Right ventricle myocardium inferior (tissue), 1 donor: ENCODE measurements around the gene SLC17A1. TPM values are rescaled to one million over a fixed set of nuclear protein-coding genes. Genes with fewer than 3 reads are reported as not detected.
A peak's percentile ranks its signal among the peaks of the same experiment; 100 is the strongest.
"Not testable (repeated sequence)": the region's sequence is repeated elsewhere in the genome, so short reads cannot be mapped to it uniquely, and the experiment has no call there.

Source experiments
- ATAC-seq: fragments of 200-7000 bp; cut with Tn5 transposase; one replicate; pipeline ENCODE4 v1.9.1; 2020; ENCODE audit warnings: mild to moderate bottlenecking, moderate library complexity
- DNase-seq: peaks from one replicate; pipeline ENCODE4 v3.0.0; 2021; ENCODE audit errors: missing footprints
- intact Hi-C: fragments of 100-400 bp; cut with DNase I; formaldehyde crosslinking; loops from one replicate; pipeline ENCODE4 v1.11.0; 2022
- total RNA-seq: library from RNA; stranded (reverse); fragmentation: NEBNext Ultra II Directional; extraction: Animal tissue kit (Norgen Biotek cat#: 25700); gene quantifications from one replicate; pipeline ENCODE4 v1.2.1, GENCODE V29; 2021
- donor health status: DM: no; HTN: yes; CAD: no; lungs with severe emphysema.

Gene SLC17A1
- total RNA-seq, 1 donor from 2014 or later = not detected

GRCh38 chr6:25777856-25778649 lies 53.8 kb downstream of the SLC17A1 start:
- ATAC-seq (no peak), DNase-seq (no peak)
- intact Hi-C loops = no loop called here

- DNase-seq = no peak
- intact Hi-C loops = no loop called here
Observed at GRCh38 chr6:25777031-25777430, 54.8 kb downstream of the SLC17A1 start.

GRCh38 chr6:25774120-25774715 lies 57.6 kb downstream of the SLC17A1 start:
- no peak for ATAC-seq
- no peak for DNase-seq
- intact Hi-C loops = no loop called here

More at GRCh38 chr6:25777031-25777430, 54.8 kb downstream of the SLC17A1 start:
- no peak for ATAC-seq

GRCh38 chr6:25769983-25770382 lies 61.9 kb downstream of the SLC17A1 start:
- intact Hi-C loops = no loop called here

GRCh38 chr6:25768566-25768965 lies 63.3 kb downstream of the SLC17A1 start:
- intact Hi-C loops = no loop called here
- DNase-seq = no peak
- ATAC-seq = no peak

More at GRCh38 chr6:25769983-25770382, 61.9 kb downstream of the SLC17A1 start:
- ATAC-seq (no peak), DNase-seq (no peak)

DNA sequence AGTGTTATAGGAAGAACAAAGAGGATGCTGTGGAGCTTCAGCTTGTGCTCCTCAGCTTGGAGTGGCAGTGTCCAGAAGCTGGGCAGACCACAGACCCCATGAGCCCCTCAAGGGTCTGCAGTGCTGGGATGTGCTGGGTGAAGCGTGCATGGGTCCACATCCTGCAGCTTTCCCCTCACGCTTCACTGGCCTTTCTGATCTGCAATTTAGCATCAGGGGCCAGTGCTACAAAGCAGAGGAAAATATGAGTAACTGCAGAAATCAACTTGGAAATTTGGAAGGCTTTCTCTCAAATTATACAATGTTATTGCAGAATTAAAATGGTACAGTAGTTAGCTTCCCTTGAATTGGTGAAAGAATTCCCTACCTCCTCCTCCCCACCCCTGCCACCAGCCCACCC lies 67.2 kb downstream of the SLC17A1 start:
- intact Hi-C loops = no loop called here
- ATAC-seq = no peak
- DNase-seq = no peak

- peak; percentile 40 for DNase-seq
- intact Hi-C loops = no loop called here
- no peak for ATAC-seq
Observed at GRCh38 chr6:25757936-25758642, 73.8 kb downstream of the SLC17A1 start.

- ATAC-seq (no peak), DNase-seq (no peak)
- intact Hi-C loops = no loop called here
Observed at GRCh38 chr6:25756382-25757363, 75.2 kb downstream of the SLC17A1 start.

DNA sequence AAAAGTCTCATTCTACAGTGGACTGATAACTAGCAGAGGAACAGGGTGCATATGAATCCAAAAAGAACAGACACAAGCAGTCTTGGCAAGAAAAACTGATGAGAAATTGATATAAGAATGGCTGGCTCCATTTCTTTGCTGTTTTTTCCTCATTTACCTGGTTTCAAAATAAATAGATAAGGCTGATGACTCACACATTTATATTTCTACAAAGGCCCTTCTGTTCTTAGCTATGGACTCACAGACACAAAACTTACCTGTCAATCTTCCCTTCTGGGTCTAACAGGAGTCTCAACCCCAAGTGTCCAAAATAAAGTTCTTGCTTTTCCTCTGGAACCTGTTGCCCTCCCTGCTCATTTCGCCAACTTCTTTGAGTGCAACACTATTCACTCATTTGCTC lies 76.4 kb downstream of the SLC17A1 start:
- intact Hi-C loops = no loop called here
- DNase-seq (no peak), ATAC-seq (no peak)

GRCh38 chr6:25754535-25754934 lies 77.3 kb downstream of the SLC17A1 start, which contains the start of gene SLC17A4:
TSS of gene SLC17A4 (plus strand) at chr6:25754742. CDS start at chr6:25761963, 7,221 bp downstream.
- DNase-seq (no peak), ATAC-seq (no peak)
- intact Hi-C loops = no loop called here

DNA sequence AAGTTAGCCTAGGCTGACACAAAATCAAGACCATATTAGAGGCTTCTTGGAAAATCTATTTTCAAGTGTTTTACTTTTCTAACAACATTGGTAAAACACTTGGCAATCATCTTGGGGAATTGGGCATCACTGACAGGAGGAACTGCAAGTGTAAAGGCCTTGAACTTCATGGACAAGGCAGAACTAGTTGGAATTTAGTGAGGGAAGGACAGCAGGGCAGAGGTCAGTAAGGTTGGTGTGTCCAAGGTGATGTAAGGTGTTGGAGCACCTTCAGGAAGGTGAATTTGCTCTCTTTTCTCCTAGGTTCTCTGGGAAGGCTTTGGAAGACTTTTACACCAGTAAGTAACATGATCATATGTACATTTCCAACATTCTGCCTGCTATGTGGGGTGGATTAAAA lies 78.8 kb downstream of the SLC17A1 start:
- intact Hi-C loops = no loop called here
- ATAC-seq (no peak), DNase-seq (no peak)

- ATAC-seq = no peak
Observed at GRCh38 chr6:25750906-25751305, 80.9 kb downstream of the SLC17A1 start.

GRCh38 chr6:25749837-25750236 lies 82.0 kb downstream of the SLC17A1 start:
- intact Hi-C loops = no loop called here
- ATAC-seq (no peak), DNase-seq (no peak)

More at GRCh38 chr6:25750906-25751305, 80.9 kb downstream of the SLC17A1 start:
- intact Hi-C loops = no loop called here
- DNase-seq = no peak

DNA sequence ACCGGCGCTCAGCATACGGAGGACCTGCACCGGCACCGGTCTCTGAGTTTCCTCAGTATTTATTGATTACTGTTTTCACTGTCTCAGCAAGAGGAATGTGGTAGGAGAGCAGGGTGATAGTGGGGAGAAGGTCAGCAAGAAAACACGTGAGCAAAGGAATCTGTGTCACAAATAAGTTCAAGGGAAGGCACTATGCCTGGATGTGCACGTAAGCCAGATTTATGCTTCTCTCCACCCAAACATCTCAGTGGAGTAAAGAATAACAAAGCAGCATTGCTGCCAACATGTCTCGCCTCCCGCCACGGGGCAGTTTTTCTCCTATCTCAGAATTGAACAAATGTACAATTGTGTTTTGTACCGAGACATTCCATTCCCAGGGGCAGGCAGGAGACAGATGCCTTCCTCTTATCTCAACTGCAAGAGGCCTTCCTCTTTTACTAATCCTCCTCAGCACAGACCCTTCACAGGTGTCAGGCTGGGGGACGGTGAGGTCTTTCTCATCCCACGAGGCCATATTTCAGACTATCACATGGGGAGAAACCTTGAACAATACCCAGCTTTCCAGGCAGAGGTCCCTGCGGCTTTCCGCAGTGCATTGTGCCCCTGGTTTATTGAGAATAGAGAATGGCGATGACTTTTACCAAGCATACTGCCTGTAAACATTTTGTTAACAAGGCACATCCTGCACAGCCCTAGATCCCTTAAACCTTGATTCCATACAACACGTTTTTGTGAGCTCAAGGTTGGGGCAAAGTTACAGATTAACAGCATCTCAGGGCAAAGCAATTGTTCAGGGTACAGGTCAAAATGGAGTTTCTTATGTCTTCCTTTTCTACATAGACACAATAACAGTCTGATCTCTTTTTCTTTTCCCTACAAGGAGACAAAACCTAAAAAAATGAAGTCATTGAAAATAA lies 83.0 kb downstream of the SLC17A1 start:
- ATAC-seq, intact Hi-C loops, DNase-seq: not testable (repeated sequence)

DNA sequence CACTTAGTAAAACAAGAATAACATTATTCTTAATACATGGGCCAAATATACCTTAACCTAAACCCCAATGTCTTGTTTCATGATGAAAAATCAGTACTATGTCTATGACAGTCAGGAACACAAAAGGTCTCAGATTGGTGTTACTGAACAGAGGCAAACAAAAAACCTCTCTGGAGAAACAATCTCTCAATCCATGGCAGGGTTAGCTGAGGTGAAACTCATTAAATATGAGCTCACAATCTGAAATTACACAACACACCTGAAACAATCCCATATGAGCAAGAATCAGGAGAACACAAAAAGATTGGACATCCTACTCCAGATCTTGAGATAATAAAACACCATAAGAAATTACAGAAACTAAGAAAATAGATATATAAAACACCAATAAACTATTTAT lies 83.8 kb downstream of the SLC17A1 start:
- intact Hi-C loops = no loop called here
- DNase-seq (no peak), ATAC-seq (no peak)

DNA sequence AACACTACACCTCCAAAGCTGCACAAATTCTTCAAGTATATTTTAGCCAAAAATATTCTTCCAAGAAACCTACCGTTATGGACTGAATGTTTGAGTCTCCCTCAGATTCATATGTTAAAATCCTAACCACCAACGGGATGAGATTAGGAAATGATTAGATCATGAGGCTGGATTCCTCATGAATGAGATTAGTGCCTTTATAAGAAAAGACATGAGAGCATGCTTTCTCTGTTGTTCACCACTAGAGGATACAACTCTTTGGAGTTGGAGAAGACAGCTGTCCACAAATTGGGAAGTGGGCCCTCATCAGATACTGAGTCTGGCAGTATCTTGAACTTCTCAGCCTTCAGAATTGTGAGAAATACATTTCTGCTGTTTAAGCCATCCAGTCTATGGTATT lies 84.4 kb downstream of the SLC17A1 start:
- intact Hi-C loops = no loop called here
- ATAC-seq = no peak
- no peak for DNase-seq

GRCh38 chr6:25746968-25747367 lies 84.9 kb downstream of the SLC17A1 start:
- intact Hi-C loops = no loop called here
- ATAC-seq (no peak), DNase-seq (no peak)

DNA sequence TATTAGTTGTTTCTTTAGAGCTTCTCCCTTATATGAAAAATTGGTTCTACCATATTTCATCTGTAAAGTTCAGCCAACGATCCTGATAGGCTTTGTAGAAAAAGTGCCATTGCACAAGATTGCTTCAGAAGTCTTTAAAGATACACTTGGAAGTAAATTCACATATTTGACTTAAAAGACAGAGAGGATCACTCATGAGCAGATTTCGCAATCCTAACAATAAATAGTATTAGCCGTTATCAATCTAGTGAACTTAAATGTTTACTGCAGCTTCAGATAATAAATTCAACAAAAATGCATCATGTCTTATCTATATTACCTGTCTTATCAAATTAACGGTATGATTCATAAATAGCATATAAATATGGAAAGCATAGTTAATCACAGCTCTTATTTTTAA lies 86.0 kb downstream of the SLC17A1 start:
- intact Hi-C loops = no loop called here
- ATAC-seq = no peak
- DNase-seq = no peak
